ENCODE results near the gene SLX4. TPM values are rescaled to one million over a fixed set of nuclear protein-coding genes. Genes with fewer than 3 reads are reported as not detected.

SLX4 gene
- polyA plus RNA-seq, 4 donors: 1.1 to 6.0 (median 2.7) TPM

DNA sequence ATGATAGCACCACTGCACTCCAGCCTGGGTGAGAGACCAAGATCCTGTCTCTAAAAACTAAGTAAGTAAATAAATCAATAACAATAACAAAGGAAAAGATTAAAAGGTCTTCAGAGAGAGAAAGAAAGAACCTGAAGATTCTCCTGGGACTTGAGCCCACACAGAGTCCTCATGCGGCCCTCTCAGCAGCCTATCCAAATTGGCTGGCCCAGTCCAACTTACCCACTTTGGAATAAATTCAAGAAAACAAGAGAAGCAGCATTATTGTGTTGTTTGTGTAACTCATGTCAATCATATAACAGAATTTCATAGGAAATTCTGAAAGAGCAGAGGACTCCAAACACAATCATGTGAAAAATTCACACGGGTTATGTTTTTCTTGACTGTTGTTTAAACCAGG lies 3.8 kb downstream of the SLX4 start:
- FAIRE-seq (no peak), DNase-seq (no peak)
- no peak overlapping the region for H3K4me3 ChIP-seq (ENCODE audit: low read depth in 1 of 3, low read length in 3 of 3)
- WGBS, 3 donors: 86 to 94% (median 91%) methylated on average over 2 of the region's 2 CpGs
- H3K27ac ChIP-seq (ENCODE audit: low read depth in 1 of 3, low read length in 2 of 3): no peak overlapping the region
- no peaks in the 10 kb centered on the region for H3K9me3 ChIP-seq (ENCODE audit: control insufficient read depth in 2 of 2, insufficient read depth in 1 of 2, low read depth in 1 of 2, low read length in 1 of 2)
- H3K27me3 ChIP-seq (ENCODE audit: control insufficient read depth in 3 of 3, insufficient read depth in 3 of 3, low read length in 3 of 3): no peaks in the 10 kb centered on the region
- H3K36me3 ChIP-seq (ENCODE audit: control insufficient read depth in 3 of 3, insufficient read depth in 2 of 3, low read depth in 1 of 3, low read length in 3 of 3): peaks cover 0 to 21% (median 0%) of the 10 kb centered on the region in 3 donors
- H3K4me1 ChIP-seq (ENCODE audit: control insufficient read depth in 3 of 3, insufficient read depth in 2 of 3, low read depth in 1 of 3, low read length in 2 of 3): peaks cover 0 to 13% (median 0%) of the 10 kb centered on the region in 3 donors

DNA sequence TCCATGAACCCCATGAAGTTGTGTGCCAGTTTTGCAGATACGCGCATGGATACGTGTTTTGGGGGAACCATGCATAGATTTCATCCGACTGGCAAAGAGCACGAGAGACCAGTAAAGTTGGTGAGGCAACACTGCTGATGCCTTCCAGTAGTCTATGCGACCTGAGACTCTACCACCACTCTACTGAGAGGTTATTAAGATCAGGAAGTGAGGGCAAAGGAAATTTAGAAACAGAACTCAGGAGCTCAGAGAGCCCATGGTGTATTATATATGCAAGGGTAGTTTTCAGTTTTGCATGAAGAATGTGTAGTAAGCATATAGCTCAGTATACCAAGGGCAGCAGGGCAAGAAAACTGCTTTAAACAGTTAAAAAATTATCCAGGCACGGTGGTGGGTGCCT lies 4.2 kb downstream of the SLX4 start:
- no peak overlapping the region for H3K4me3 ChIP-seq (ENCODE audit: low read depth in 1 of 3, low read length in 3 of 3)
- 90 to 92% (median 90%) methylated on average over 7 of the region's 7 CpGs for WGBS, 3 donors
- peaks cover 0 to 25% (median 0%) of the 10 kb centered on the region in 3 donors for H3K36me3 ChIP-seq (ENCODE audit: control insufficient read depth in 3 of 3, insufficient read depth in 2 of 3, low read depth in 1 of 3, low read length in 3 of 3)
- no peaks in the 10 kb centered on the region for H3K9me3 ChIP-seq (ENCODE audit: control insufficient read depth in 2 of 2, insufficient read depth in 1 of 2, low read depth in 1 of 2, low read length in 1 of 2)
- H3K4me1 ChIP-seq (ENCODE audit: control insufficient read depth in 3 of 3, insufficient read depth in 2 of 3, low read depth in 1 of 3, low read length in 2 of 3): peaks cover 0 to 11% (median 0%) of the 10 kb centered on the region in 3 donors
- no peak for DNase-seq
- H3K27me3 ChIP-seq (ENCODE audit: control insufficient read depth in 3 of 3, insufficient read depth in 3 of 3, low read length in 3 of 3): no peaks in the 10 kb centered on the region
- FAIRE-seq: no peak
- H3K27ac ChIP-seq (ENCODE audit: low read depth in 1 of 3, low read length in 2 of 3): no peak overlapping the region

DNA sequence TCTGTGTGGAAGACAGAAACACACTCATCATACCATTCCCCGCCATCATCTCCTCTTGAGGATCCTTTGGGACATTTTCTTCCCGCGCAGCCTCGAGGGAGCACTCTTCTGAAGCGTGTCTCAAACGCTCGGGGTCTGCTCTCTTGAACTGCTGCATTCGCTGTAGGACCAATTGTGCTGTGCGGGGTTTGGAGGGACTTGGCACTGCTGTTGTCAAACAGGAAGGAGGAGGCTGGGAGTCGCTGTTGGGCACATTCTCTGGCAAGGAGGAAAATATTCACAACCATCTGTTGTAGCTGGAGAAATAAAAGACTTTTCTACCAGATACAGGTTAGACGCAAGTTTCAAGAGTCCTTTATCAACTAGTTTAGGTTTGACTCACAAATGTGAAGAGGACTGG lies 5.0 kb downstream of the SLX4 start:
- peaks cover 0 to 29% (median 0%) of the 10 kb centered on the region in 3 donors for H3K36me3 ChIP-seq (ENCODE audit: control insufficient read depth in 3 of 3, insufficient read depth in 2 of 3, low read depth in 1 of 3, low read length in 3 of 3)
- H3K27ac ChIP-seq (ENCODE audit: low read depth in 1 of 3, low read length in 2 of 3): no peak overlapping the region
- FAIRE-seq: no peak
- peaks cover 0 to 11% (median 0%) of the 10 kb centered on the region in 3 donors for H3K4me1 ChIP-seq (ENCODE audit: control insufficient read depth in 3 of 3, insufficient read depth in 2 of 3, low read depth in 1 of 3, low read length in 2 of 3)
- no peaks in the 10 kb centered on the region for H3K9me3 ChIP-seq (ENCODE audit: control insufficient read depth in 2 of 2, insufficient read depth in 1 of 2, low read depth in 1 of 2, low read length in 1 of 2)
- WGBS, 3 donors: 85 to 89% (median 89%) methylated on average over 11 of the region's 11 CpGs
- DNase-seq: no peak
- no peak overlapping the region for H3K4me3 ChIP-seq (ENCODE audit: low read depth in 1 of 3, low read length in 3 of 3)
- no peaks in the 10 kb centered on the region for H3K27me3 ChIP-seq (ENCODE audit: control insufficient read depth in 3 of 3, insufficient read depth in 3 of 3, low read length in 3 of 3)

DNA sequence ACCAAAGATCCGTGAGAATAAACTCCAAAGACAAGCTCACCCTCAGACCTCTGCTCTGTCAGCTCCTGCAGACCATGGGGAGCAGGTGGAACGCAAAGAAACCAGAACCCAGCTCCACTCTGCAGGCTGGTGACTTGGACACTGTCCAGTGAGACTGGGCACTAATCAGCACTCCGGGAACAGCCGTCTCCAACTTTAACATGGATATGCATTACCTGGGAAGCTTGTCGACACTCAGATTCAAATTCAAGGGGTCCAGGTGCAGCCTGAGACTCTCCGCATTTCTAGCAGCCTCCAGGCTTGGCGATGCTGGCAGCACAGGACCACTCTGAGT lies 9.1 kb downstream of the SLX4 start:
- no peaks in the 10 kb centered on the region for H3K27me3 ChIP-seq (ENCODE audit: control insufficient read depth in 3 of 3, insufficient read depth in 3 of 3, low read length in 3 of 3)
- FAIRE-seq: no peak
- 95 to 96% (median 96%) methylated on average over 7 of the region's 7 CpGs for WGBS, 3 donors

GRCh38 chr16:3601614-3602319 lies 9.6 kb downstream of the SLX4 start:
- no peaks in the 10 kb centered on the region for H3K4me1 ChIP-seq (ENCODE audit: control insufficient read depth in 3 of 3, insufficient read depth in 2 of 3, low read depth in 1 of 3, low read length in 2 of 3)
- FAIRE-seq (no peak), DNase-seq (no peak)
- WGBS, 3 donors: 89 to 94% (median 92%) methylated on average over 13 of the region's 13 CpGs
- peaks cover 0 to 13% of the 10 kb centered on the region in 2 donors for H3K9me3 ChIP-seq (ENCODE audit: control insufficient read depth in 2 of 2, insufficient read depth in 1 of 2, low read depth in 1 of 2, low read length in 1 of 2)
- no peak overlapping the region for H3K27ac ChIP-seq (ENCODE audit: low read depth in 1 of 3, low read length in 2 of 3)
- no peak overlapping the region for H3K4me3 ChIP-seq (ENCODE audit: low read depth in 1 of 3, low read length in 3 of 3)
- H3K36me3 ChIP-seq (ENCODE audit: control insufficient read depth in 3 of 3, insufficient read depth in 2 of 3, low read depth in 1 of 3, low read length in 3 of 3): peaks cover 0 to 60% (median 0%) of the 10 kb centered on the region in 3 donors
- no peaks in the 10 kb centered on the region for H3K27me3 ChIP-seq (ENCODE audit: control insufficient read depth in 3 of 3, insufficient read depth in 3 of 3, low read length in 3 of 3)

More for the DNA sequence above, 9.1 kb downstream of the SLX4 start:
- H3K4me3 ChIP-seq (ENCODE audit: low read depth in 1 of 3, low read length in 3 of 3): no peak overlapping the region
- no peak for DNase-seq
- peaks cover 0 to 57% (median 0%) of the 10 kb centered on the region in 3 donors for H3K36me3 ChIP-seq (ENCODE audit: control insufficient read depth in 3 of 3, insufficient read depth in 2 of 3, low read depth in 1 of 3, low read length in 3 of 3)
- no peaks in the 10 kb centered on the region for H3K4me1 ChIP-seq (ENCODE audit: control insufficient read depth in 3 of 3, insufficient read depth in 2 of 3, low read depth in 1 of 3, low read length in 2 of 3)
- H3K9me3 ChIP-seq (ENCODE audit: control insufficient read depth in 2 of 2, insufficient read depth in 1 of 2, low read depth in 1 of 2, low read length in 1 of 2): peaks cover 0 to 13% of the 10 kb centered on the region in 2 donors
- H3K27ac ChIP-seq (ENCODE audit: low read depth in 1 of 3, low read length in 2 of 3): no peak overlapping the region

GRCh38 chr16:3599922-3600321 lies 11.5 kb downstream of the SLX4 start:
- Histone ChIP-seq H3K4me3 (ENCODE audit: low read depth in 1 of 3, low read length in 3 of 3) (no peak overlapping the region), H3K9me3 (ENCODE audit: control insufficient read depth in 2 of 2, insufficient read depth in 1 of 2, low read depth in 1 of 2, low read length in 1 of 2) (peaks cover 0 to 13% of the 10 kb centered on the region in 2 donors), H3K36me3 (ENCODE audit: control insufficient read depth in 3 of 3, insufficient read depth in 2 of 3, low read depth in 1 of 3, low read length in 3 of 3) (peaks cover 0 to 70% (median 0%) of the 10 kb centered on the region in 3 donors), H3K27ac (ENCODE audit: low read depth in 1 of 3, low read length in 2 of 3) (no peak overlapping the region), H3K27me3 (ENCODE audit: control insufficient read depth in 3 of 3, insufficient read depth in 3 of 3, low read length in 3 of 3) (no peaks in the 10 kb centered on the region), H3K4me1 (ENCODE audit: control insufficient read depth in 3 of 3, insufficient read depth in 2 of 3, low read depth in 1 of 3, low read length in 2 of 3) (no peaks in the 10 kb centered on the region)
- FAIRE-seq (no peak), DNase-seq (no peak)
- 97 to 99% (median 98%) methylated on average over 4 of the region's 4 CpGs for WGBS, 3 donors

DNA sequence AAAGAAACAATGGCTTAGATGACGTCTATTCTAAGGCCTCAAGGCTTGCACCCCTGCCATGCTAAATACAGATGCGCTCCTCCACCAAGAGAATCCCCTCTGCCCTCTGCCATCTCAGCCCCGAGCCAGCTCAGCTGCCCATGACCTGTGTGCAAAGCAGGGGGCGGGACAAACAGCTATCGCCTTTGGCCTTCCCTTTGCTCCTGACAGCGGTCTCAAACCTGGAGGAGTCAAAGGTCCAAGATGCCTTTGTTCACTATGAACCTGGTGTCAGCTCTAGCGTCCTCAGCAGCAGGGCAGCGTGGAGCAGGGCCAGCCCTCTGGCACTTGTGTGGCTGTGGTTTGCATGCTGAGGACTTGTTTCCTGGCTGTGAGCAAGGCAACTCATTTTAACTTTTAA lies 12.3 kb downstream of the SLX4 start:
- Histone ChIP-seq H3K4me3 (ENCODE audit: low read depth in 1 of 3, low read length in 3 of 3) (no peak overlapping the region), H3K27me3 (ENCODE audit: control insufficient read depth in 3 of 3, insufficient read depth in 3 of 3, low read length in 3 of 3) (no peaks in the 10 kb centered on the region), H3K36me3 (ENCODE audit: control insufficient read depth in 3 of 3, insufficient read depth in 2 of 3, low read depth in 1 of 3, low read length in 3 of 3) (peaks cover 0 to 78% (median 0%) of the 10 kb centered on the region in 3 donors), H3K9me3 (ENCODE audit: control insufficient read depth in 2 of 2, insufficient read depth in 1 of 2, low read depth in 1 of 2, low read length in 1 of 2) (peaks cover 0 to 13% of the 10 kb centered on the region in 2 donors), H3K27ac (ENCODE audit: low read depth in 1 of 3, low read length in 2 of 3) (no peak overlapping the region), H3K4me1 (ENCODE audit: control insufficient read depth in 3 of 3, insufficient read depth in 2 of 3, low read depth in 1 of 3, low read length in 2 of 3) (no peaks in the 10 kb centered on the region)
- WGBS, 3 donors: 85 to 92% (median 90%) methylated on average over 8 of the region's 8 CpGs
- DNase-seq (no peak), FAIRE-seq (no peak)

DNA sequence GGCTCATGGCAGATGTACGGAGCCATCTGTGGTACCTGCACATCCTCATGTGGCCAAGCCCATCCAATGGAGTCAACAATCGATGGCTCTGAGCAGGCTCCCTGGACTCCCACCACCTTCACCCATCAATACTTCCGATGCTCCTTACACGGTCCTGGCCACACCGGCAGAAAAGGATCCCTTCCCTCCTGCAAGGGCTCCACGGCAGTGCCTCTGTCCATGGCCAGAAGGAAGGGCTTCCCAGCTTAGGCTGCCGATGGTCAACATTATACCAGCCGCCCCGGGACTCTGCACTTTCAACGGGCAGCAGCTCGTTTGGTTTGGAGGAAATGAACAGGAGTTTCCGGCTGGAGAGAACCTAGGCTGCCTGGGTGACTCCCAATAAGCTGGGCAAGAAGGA lies 13.2 kb downstream of the SLX4 start:
- no peak overlapping the region for H3K27ac ChIP-seq (ENCODE audit: low read depth in 1 of 3, low read length in 2 of 3)
- no peak overlapping the region for H3K4me3 ChIP-seq (ENCODE audit: low read depth in 1 of 3, low read length in 3 of 3)
- peaks cover 0 to 76% (median 0%) of the 10 kb centered on the region in 3 donors for H3K36me3 ChIP-seq (ENCODE audit: control insufficient read depth in 3 of 3, insufficient read depth in 2 of 3, low read depth in 1 of 3, low read length in 3 of 3)
- peaks cover 0 to 13% of the 10 kb centered on the region in 2 donors for H3K9me3 ChIP-seq (ENCODE audit: control insufficient read depth in 2 of 2, insufficient read depth in 1 of 2, low read depth in 1 of 2, low read length in 1 of 2)
- H3K4me1 ChIP-seq (ENCODE audit: control insufficient read depth in 3 of 3, insufficient read depth in 2 of 3, low read depth in 1 of 3, low read length in 2 of 3): no peaks in the 10 kb centered on the region
- FAIRE-seq (no peak), DNase-seq (no peak)
- 95% methylated on average over 12 of the region's 12 CpGs for WGBS, 3 donors
- H3K27me3 ChIP-seq (ENCODE audit: control insufficient read depth in 3 of 3, insufficient read depth in 3 of 3, low read length in 3 of 3): no peaks in the 10 kb centered on the region

- H3K27me3 ChIP-seq (ENCODE audit: control insufficient read depth in 3 of 3, insufficient read depth in 3 of 3, low read length in 3 of 3): no peaks in the 10 kb centered on the region
- no peaks in the 10 kb centered on the region for H3K4me1 ChIP-seq (ENCODE audit: control insufficient read depth in 3 of 3, insufficient read depth in 2 of 3, low read depth in 1 of 3, low read length in 2 of 3)
- H3K4me3 ChIP-seq (ENCODE audit: low read depth in 1 of 3, low read length in 3 of 3): no peak overlapping the region
- no peak for FAIRE-seq
- WGBS, 3 donors: 95 to 97% (median 96%) methylated on average over 17 of the region's 17 CpGs
- DNase-seq: no peak
- no peak overlapping the region for H3K27ac ChIP-seq (ENCODE audit: low read depth in 1 of 3, low read length in 2 of 3)
- H3K36me3 ChIP-seq (ENCODE audit: control insufficient read depth in 3 of 3, insufficient read depth in 2 of 3, low read depth in 1 of 3, low read length in 3 of 3): peaks cover 0 to 71% (median 0%) of the 10 kb centered on the region in 3 donors
- H3K9me3 ChIP-seq (ENCODE audit: control insufficient read depth in 2 of 2, insufficient read depth in 1 of 2, low read depth in 1 of 2, low read length in 1 of 2): peaks cover 0 to 13% of the 10 kb centered on the region in 2 donors
These were observed 13.7 kb downstream of the SLX4 start for GRCh38 chr16:3597676-3598075.
